CD4-positive, alpha-beta memory T cell (primary cell): Measurements from ENCODE around the gene BCL11A. TPM values are rescaled to one million over a fixed set of nuclear protein-coding genes. Genes with fewer than 3 reads are reported as not detected.

Experiments
- CTCF ChIA-PET: fragments of 350-600 bp; sonication (Branson Sonifier 250); formaldehyde crosslinking; loops from one replicate; lab custom pipeline; 2021; ENCODE audit warnings: inconsistent platforms; ENCODE audit not compliant: partially characterized antibody; lab: Charles Lee
- POLR2A ChIA-PET: fragments of 350-600 bp; sonication (Branson Sonifier 250); formaldehyde crosslinking; loops from one replicate; lab custom pipeline; 2021; ENCODE audit not compliant: partially characterized antibody; lab: Charles Lee
- DNase-seq, 5 donors: peaks; one replicate each; pipeline versions ENCODE4 v3.0.0 to v3.0.0-alpha.2; 2020 to 2022; ENCODE audit warnings: mixed read lengths in 1 of 5
- H3K27ac ChIP-seq: one replicate; pipeline ENCODE4 v1.7.0; 2013; ENCODE audit warnings: low read depth, low read length
- H3K27me3 ChIP-seq: 2 replicates; pipeline ENCODE4 v1.7.0; 2013; ENCODE audit warnings: mild to moderate bottlenecking, low read length, moderate library complexity; ENCODE audit not compliant: insufficient read depth
- H3K36me3 ChIP-seq: 2 replicates; pipeline ENCODE4 v1.7.0; 2013; ENCODE audit warnings: mild to moderate bottlenecking, low read length, moderate library complexity; ENCODE audit not compliant: insufficient read depth
- H3K4me1 ChIP-seq: 2 replicates; pipeline ENCODE4 v1.7.0; 2013; ENCODE audit warnings: mild to moderate bottlenecking, low read length, moderate library complexity; ENCODE audit not compliant: insufficient read depth
- H3K4me3 ChIP-seq, 2 donors: one replicate each; pipeline ENCODE4 v1.7.0; 2013; ENCODE audit warnings: low read length in 2 of 2, mild to moderate bottlenecking in 1 of 2
- H3K9me3 ChIP-seq, 2 donors: one replicate each; pipeline ENCODE4 v1.7.0; 2013; ENCODE audit warnings: low read length in 2 of 2, control low read depth in 1 of 2; ENCODE audit not compliant: control insufficient read depth in 1 of 2
- H3K27ac Mint-ChIP-seq, 7 donors: one replicate each; pipeline ENCODE4 v1.8.0; 2020 to 2021; ENCODE audit warnings: mixed read lengths in 7 of 7, mild to moderate bottlenecking in 6 of 7, inconsistent platforms in 3 of 7, moderate library complexity in 3 of 7
- H3K27me3 Mint-ChIP-seq, 2 donors: one replicate each; pipeline ENCODE4 v1.8.0; 2020 to 2021; ENCODE audit warnings: mixed read lengths in 2 of 2
- H3K36me3 Mint-ChIP-seq, 2 donors: one replicate each; pipeline ENCODE4 v1.8.0; 2020 to 2021; ENCODE audit warnings: mixed read lengths in 2 of 2, inconsistent platforms in 1 of 2, mild to moderate bottlenecking in 1 of 2
- H3K4me1 Mint-ChIP-seq, 4 donors: one replicate each; pipeline ENCODE4 v1.8.0; 2020 to 2021; ENCODE audit warnings: mixed read lengths in 4 of 4, mild to moderate bottlenecking in 1 of 4
- H3K4me3 Mint-ChIP-seq, 8 donors: one replicate each; pipeline ENCODE4 v1.8.0; 2020 to 2021; ENCODE audit warnings: mixed read lengths in 8 of 8, mild to moderate bottlenecking in 7 of 8, moderate library complexity in 6 of 8, inconsistent platforms in 3 of 8
- H3K9me3 Mint-ChIP-seq, 8 donors: one replicate each; pipeline ENCODE4 v1.8.0; 2020 to 2021; ENCODE audit warnings: mixed read lengths in 8 of 8, mild to moderate bottlenecking in 5 of 8, inconsistent platforms in 3 of 8, moderate library complexity in 1 of 8
- intact Hi-C: fragments of 100-400 bp; cut with micrococcal nuclease; formaldehyde crosslinking; loops from one replicate; pipeline ENCODE4 v1.15.1; 2023
- polyA plus RNA-seq, 2 donors: library from polyadenylated mRNA; unstranded; fragments of 300-500 nt; fragmentation: Illumina TruSeq; gene quantifications; one replicate each; pipeline ENCODE4 v1.2.3, GENCODE V29; 2021
- total RNA-seq, 2 experiments: library from RNA; stranded (reverse); gene quantifications; one replicate each; pipeline ENCODE4 v1.2.3, GENCODE V29; 2021

BCL11A gene
- total and polyA plus RNA-seq, 4 experiments from 2014 or later: 0.12 to 1.6 TPM; not detected in 2

- DNase-seq: no peak
- H3K9me3 Mint-ChIP-seq: peaks cover 0 to 3% (median 0%) of the 10 kb centered on the region in 8 donors
- H3K4me3 Mint-ChIP-seq: no peak overlapping the region
- peaks cover 3 to 7% of the 10 kb centered on the region in 2 donors for H3K27me3 Mint-ChIP-seq
- no peak overlapping the region for H3K27ac Mint-ChIP-seq
- H3K36me3 ChIP-seq: no peaks in the 10 kb centered on the region
- intact Hi-C loops: no loop called here
- POLR2A ChIA-PET: no interaction called here
- H3K36me3 Mint-ChIP-seq: no peaks in the 10 kb centered on the region
- CTCF ChIA-PET: no interaction called here
- H3K27ac ChIP-seq: no peak overlapping the region
- no peaks in the 10 kb centered on the region for H3K4me1 Mint-ChIP-seq
- H3K4me1 ChIP-seq: no peaks in the 10 kb centered on the region
- no peaks in the 10 kb centered on the region for H3K9me3 ChIP-seq
- H3K4me3 ChIP-seq: no peak overlapping the region
- H3K27me3 ChIP-seq: no peaks in the 10 kb centered on the region
Observed at GRCh38 chr2:60416221-60417008, 137.0 kb downstream of the BCL11A start.

- H3K27ac ChIP-seq: no peak overlapping the region
Observed at GRCh38 chr2:60415814-60416213, 137.6 kb downstream of the BCL11A start.

GRCh38 chr2:60414495-60415138, 138.8 kb downstream of the BCL11A start:
- Mint-ChIP-seq H3K4me3 (no peak overlapping the region), H3K36me3 (no peaks in the 10 kb centered on the region), H3K27ac (no peak overlapping the region), H3K4me1 (no peaks in the 10 kb centered on the region), H3K9me3 (peaks cover 0 to 3% (median 0%) of the 10 kb centered on the region in 8 donors), H3K27me3 (peaks cover 8% of the 10 kb centered on the region in 2 donors)
- intact Hi-C loops: no loop called here
- ChIA-PET CTCF (no interaction called here), POLR2A (no interaction called here)
- peaks cover 2% of the 10 kb centered on the region for H3K27me3 ChIP-seq
- H3K27ac ChIP-seq: no peak overlapping the region
- H3K36me3 ChIP-seq: no peaks in the 10 kb centered on the region
- H3K4me1 ChIP-seq: no peaks in the 10 kb centered on the region
- no peak overlapping the region for H3K4me3 ChIP-seq
- H3K9me3 ChIP-seq: no peaks in the 10 kb centered on the region
- no peak for DNase-seq

More at GRCh38 chr2:60415814-60416213, 137.6 kb downstream of the BCL11A start:
- intact Hi-C loops: no loop called here
- CTCF ChIA-PET: no interaction called here
- H3K27me3 ChIP-seq: no peaks in the 10 kb centered on the region
- no peaks in the 10 kb centered on the region for H3K9me3 ChIP-seq
- no peaks in the 10 kb centered on the region for H3K36me3 Mint-ChIP-seq
- no peaks in the 10 kb centered on the region for H3K36me3 ChIP-seq
- H3K27me3 Mint-ChIP-seq: peaks cover 3 to 7% of the 10 kb centered on the region in 2 donors
- no peak overlapping the region for H3K27ac Mint-ChIP-seq
- no peak overlapping the region for H3K4me3 ChIP-seq
- no peaks in the 10 kb centered on the region for H3K4me1 Mint-ChIP-seq
- POLR2A ChIA-PET: no interaction called here
- DNase-seq: no peak
- peaks cover 0 to 3% (median 0%) of the 10 kb centered on the region in 8 donors for H3K9me3 Mint-ChIP-seq
- H3K4me3 Mint-ChIP-seq: no peak overlapping the region
- no peaks in the 10 kb centered on the region for H3K4me1 ChIP-seq

- Mint-ChIP-seq H3K36me3 (no peaks in the 10 kb centered on the region), H3K27me3 (peaks cover 8 to 10% of the 10 kb centered on the region in 2 donors), H3K4me1 (no peaks in the 10 kb centered on the region), H3K4me3 (no peak overlapping the region), H3K27ac (no peak overlapping the region), H3K9me3 (peaks cover 0 to 3% (median 0%) of the 10 kb centered on the region in 8 donors)
- CTCF ChIA-PET: no interaction called here
- POLR2A ChIA-PET: no interaction called here
- H3K27me3 ChIP-seq: peaks cover 10% of the 10 kb centered on the region
- no peak overlapping the region for H3K27ac ChIP-seq
- no peak for DNase-seq
- H3K4me3 ChIP-seq: no peak overlapping the region
- no peaks in the 10 kb centered on the region for H3K36me3 ChIP-seq
- H3K4me1 ChIP-seq: no peaks in the 10 kb centered on the region
- H3K9me3 ChIP-seq: no peaks in the 10 kb centered on the region
- intact Hi-C loops: no loop called here
Observed at GRCh38 chr2:60413814-60414168, 139.7 kb downstream of the BCL11A start.

GRCh38 chr2:60413069-60413813, 140.2 kb downstream of the BCL11A start:
- no peaks in the 10 kb centered on the region for H3K36me3 Mint-ChIP-seq
- no peaks in the 10 kb centered on the region for H3K4me1 Mint-ChIP-seq
- H3K27me3 Mint-ChIP-seq: peaks cover 8 to 10% of the 10 kb centered on the region in 2 donors
- DNase-seq: no peak
- no peak overlapping the region for H3K27ac Mint-ChIP-seq
- Histone ChIP-seq H3K4me1 (no peaks in the 10 kb centered on the region), H3K27me3 (peaks cover 11% of the 10 kb centered on the region), H3K27ac (no peak overlapping the region), H3K36me3 (no peaks in the 10 kb centered on the region), H3K9me3 (no peaks in the 10 kb centered on the region), H3K4me3 (no peak overlapping the region)
- H3K9me3 Mint-ChIP-seq: peaks cover 0 to 3% (median 0%) of the 10 kb centered on the region in 8 donors
- ChIA-PET CTCF (no interaction called here), POLR2A (no interaction called here)
- no peak overlapping the region for H3K4me3 Mint-ChIP-seq
- intact Hi-C loops: no loop called here

- H3K36me3 ChIP-seq: no peaks in the 10 kb centered on the region
- peaks cover 11% of the 10 kb centered on the region for H3K27me3 ChIP-seq
- Mint-ChIP-seq H3K36me3 (no peaks in the 10 kb centered on the region), H3K9me3 (peaks cover 0 to 3% (median 0%) of the 10 kb centered on the region in 8 donors), H3K4me3 (no peak overlapping the region), H3K27ac (no peak overlapping the region), H3K27me3 (peaks cover 8 to 10% of the 10 kb centered on the region in 2 donors), H3K4me1 (no peaks in the 10 kb centered on the region)
- no peak overlapping the region for H3K27ac ChIP-seq
- no peak overlapping the region for H3K4me3 ChIP-seq
- ChIA-PET POLR2A (no interaction called here), CTCF (no interaction called here)
- intact Hi-C loops: no loop called here
- DNase-seq: no peak
- H3K4me1 ChIP-seq: no peaks in the 10 kb centered on the region
- H3K9me3 ChIP-seq: no peaks in the 10 kb centered on the region
Observed at GRCh38 chr2:60412620-60413019, 140.8 kb downstream of the BCL11A start.

- POLR2A ChIA-PET: no interaction called here
- intact Hi-C loops: no loop called here
- no peaks in the 10 kb centered on the region for H3K4me1 ChIP-seq
Observed at GRCh38 chr2:60412027-60412426, 141.4 kb downstream of the BCL11A start.

More at GRCh38 chr2:60412027-60412426, 141.4 kb downstream of the BCL11A start:
- no peak overlapping the region for H3K4me3 Mint-ChIP-seq
- Histone ChIP-seq H3K36me3 (no peaks in the 10 kb centered on the region), H3K4me3 (no peak overlapping the region), H3K9me3 (no peaks in the 10 kb centered on the region), H3K27ac (no peak overlapping the region), H3K27me3 (peaks cover 11% of the 10 kb centered on the region)
- no peaks in the 10 kb centered on the region for H3K4me1 Mint-ChIP-seq
- CTCF ChIA-PET: no interaction called here
- no peak overlapping the region for H3K27ac Mint-ChIP-seq
- no peaks in the 10 kb centered on the region for H3K36me3 Mint-ChIP-seq
- H3K9me3 Mint-ChIP-seq: peaks cover 0 to 3% (median 0%) of the 10 kb centered on the region in 8 donors
- no peak for DNase-seq
- peaks cover 8 to 10% of the 10 kb centered on the region in 2 donors for H3K27me3 Mint-ChIP-seq
